Measurements from ENCODE around the gene HEMK1.

Gene HEMK1, protein sequence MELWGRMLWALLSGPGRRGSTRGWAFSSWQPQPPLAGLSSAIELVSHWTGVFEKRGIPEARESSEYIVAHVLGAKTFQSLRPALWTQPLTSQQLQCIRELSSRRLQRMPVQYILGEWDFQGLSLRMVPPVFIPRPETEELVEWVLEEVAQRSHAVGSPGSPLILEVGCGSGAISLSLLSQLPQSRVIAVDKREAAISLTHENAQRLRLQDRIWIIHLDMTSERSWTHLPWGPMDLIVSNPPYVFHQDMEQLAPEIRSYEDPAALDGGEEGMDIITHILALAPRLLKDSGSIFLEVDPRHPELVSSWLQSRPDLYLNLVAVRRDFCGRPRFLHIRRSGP

DNA sequence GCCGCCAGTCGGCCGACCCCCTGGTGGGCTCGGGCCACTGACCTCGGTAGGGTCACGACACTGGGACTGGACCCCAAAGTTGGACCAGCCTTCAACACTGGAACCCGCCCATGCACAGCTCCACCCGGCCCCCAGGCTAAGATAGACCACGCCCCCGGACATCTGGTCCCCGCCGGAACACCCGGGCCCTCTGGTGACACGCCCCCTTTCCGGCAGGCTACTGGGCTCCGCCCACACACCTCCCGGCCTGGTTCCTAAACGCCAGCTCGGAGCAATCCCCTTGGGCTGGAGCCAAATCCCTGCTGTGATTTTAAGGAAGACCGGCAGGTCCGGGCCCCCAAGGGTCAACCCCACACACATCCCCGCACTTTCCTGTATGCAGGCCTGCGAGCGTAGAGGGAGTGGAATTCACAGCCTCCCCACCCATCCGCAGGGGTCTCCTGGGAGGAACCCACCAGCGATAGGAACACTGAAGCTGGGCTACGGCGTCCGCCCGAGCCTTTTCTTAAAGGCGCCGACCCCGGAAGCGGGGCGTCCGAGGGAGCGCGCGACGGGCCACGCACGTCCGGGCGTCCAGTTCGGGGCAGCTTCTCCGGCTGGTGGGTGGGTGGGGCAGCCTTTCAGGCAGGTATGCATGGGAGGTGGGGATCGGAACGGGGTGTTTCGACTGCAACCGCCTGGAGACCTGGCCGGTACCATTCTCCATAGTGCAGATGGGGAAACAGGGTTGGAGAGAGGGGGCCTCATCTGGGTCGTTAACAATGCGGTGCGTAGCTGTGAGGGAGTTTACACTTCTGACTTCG lies at the start of gene HEMK1:
HEMK1 (plus strand) TSS at position 576 of the 803 bp plus-strand sequence. CDS start 1,583 bp downstream, outside the sequence.
- DNase-seq = peak; percentile 94

DNA sequence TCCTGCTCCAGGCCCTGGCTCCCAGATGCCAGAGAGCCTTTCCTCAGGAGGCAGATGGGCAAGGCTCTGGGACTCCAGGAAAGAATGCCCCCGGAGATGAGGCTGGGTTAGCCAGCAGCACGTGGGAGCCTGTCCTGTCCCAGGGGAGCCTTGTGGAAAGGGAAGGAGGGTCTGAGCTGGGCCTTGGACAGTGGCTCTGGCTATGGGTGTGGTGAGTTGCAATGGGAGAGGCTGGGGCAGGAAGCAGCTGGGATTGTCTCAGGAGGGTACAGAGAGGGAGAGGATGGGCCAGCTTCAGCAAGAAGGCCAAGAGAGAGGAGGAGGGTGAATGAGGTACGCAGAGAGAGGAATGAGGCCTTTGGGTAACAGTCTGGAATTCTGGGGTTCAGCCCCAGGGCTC lies 48.5 kb upstream of the HEMK1 start:
- DNase-seq = no peak

DNA sequence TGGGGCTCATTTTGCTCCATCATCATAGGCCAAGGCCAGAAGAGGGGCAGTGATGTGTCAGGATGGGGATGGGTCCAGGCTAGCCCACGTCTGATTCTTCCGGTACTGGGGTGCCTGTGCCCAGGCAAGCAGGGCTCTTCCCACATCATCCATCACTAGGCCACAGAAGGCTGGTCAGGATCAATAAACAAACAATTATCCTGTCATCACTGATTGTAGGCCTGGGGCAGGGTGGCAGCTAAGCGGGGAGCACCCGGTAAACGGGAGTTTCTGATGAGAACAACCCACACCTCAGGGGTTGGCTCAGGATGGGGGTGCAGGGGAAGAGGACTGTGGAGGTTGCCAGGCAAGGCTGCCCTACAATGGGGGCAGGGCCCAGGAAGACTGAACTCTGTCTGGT lies 47.8 kb upstream of the HEMK1 start:
- no peak for DNase-seq

DNA sequence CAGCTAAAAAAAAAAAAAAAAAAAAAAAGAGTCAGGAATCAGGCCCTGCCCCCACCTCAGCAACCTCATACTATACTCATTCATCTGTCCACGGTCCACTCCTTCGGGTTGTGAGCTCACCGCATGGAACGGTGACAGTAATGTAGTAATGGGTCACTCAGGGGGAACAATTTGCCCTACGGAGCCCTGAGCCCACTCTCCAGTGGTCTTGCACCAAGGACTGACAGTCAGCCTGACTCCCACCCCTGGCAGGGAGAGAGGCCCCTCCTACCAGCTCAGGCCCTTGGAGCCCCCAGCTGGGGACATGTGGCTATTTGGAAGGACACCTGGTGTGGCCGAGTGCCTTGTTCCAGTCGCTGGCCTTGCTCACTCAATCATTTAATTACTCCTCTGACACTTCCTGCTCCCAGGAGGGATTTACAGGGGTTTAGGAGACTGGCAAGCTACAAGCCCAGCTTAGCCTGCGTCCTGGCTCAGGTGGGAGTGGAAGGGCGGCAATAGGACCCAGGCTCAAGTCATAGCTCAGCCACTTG lies 46.0 kb upstream of the HEMK1 start:
- no peak for DNase-seq

DNA sequence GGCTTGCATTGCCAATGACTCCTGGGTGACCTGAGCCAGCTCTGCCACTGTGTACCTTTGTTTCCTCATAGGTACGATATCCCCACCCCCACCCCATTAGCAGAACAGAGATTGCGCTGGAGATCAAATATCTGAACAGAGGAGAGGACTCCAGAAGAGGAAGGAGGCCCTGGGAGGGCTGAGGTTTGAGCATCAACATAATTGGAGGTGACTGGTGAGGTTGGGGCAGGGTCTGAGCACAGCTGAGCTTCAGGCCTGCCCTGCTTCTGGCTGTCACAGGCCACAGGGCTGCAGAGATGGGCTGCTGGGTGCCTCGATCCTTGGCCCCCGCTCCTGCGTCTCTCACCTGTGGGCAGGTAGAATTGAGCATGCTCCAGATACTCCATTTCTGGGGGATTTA lies 44.6 kb upstream of the HEMK1 start:
- DNase-seq = no peak

DNA sequence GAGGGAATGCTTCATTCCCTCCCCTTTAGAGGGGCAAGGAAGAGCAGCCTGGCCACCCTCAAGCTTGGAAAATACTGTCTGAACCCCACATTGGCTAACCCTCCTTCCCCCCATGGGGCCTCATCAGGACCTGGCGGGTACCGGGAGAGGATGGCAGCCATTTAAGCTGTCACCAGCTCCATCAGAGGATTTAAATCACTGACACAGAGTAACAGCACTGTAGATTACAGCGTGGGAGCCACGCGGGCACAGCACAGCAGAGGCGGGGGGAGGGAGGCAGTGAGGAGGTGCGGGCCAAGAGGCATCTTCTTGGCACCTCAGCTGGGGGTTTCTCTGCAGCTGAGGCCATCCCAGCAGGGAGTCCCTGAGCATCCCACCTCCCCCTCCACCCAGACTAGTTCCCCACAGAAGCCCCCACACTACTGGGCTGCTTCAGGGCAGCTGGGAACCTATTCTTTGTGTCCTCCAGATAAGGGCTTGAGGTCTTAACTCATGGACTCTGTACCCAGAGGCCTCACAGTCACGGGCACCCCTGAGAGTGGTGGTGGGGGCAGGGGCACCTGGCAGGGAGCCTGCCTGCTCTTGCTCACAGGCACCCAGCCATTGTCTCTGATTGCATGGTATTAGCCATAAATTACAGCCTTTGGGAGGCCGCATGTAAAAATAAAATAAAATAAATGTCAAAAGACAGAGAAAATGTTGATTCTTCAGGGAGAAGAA lies 44.0 kb upstream of the HEMK1 start:
- DNase-seq = no peak

DNA sequence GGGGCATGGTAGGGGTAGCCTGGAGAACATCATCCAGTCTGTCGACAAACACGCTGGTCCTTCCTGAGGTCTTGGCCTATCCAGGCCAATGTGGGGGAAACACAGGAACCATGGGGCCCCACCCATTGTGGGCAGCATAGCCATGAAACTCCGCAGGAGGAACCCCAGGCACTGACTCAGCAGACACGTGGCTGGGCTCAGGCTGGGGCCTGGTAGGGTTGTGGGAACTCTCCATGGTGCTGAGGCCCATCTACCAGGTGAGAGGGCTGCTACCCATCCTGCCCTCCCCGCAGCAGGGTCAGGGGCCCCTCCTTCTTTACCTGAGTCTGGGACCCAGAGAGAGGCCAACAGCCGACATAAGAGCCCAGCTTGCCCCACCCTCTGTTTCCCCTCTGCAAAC lies 43.3 kb upstream of the HEMK1 start:
- DNase-seq = peak; percentile 31

DNA sequence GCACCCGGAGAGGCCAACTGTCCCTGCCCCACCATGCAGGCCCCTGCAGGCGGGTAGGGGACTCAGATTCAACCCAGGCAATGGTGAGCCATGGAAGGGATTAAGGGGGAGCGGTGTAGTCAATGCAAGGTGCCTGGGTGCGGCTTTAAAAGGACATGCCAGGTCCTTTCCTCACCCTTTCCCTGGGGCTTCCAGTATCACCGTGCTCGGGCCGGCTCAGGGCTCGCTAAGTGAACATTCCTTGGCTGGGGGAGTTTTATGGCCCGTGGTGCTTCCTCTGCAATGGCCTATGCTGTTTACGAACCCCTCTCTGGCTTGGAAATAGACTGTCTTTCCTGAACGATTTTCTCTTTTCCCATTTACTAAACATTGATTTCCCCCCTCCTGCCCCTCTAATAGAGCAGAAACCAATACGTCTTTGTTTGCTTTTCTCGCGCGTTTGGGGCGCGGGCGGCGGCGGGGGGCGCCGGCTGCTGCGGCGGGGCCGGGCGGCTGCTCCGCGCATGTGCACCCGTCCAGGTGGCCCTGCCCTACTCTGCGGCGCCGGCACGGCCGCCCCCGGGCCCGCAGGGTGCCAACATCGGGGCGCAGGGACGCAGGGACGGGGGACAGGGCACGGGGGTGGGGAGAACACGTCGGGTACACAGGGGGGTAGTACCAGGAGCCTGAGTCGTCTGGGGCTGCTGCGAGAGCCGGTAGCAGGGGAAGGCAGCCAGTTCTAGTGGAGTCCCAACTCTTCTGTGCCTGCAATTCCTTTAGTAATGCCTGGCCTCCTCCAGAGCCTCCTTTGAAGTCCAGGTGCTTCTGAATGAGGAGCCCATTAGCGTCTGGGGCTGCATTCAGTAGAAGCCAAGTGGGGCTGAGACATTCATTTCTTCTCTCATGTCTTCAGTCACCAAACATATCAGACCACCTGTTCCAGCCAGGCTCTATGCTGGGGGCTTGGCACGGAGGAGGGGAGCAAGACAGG lies 39.0 kb upstream of the HEMK1 start:
- DNase-seq = no peak

DNA sequence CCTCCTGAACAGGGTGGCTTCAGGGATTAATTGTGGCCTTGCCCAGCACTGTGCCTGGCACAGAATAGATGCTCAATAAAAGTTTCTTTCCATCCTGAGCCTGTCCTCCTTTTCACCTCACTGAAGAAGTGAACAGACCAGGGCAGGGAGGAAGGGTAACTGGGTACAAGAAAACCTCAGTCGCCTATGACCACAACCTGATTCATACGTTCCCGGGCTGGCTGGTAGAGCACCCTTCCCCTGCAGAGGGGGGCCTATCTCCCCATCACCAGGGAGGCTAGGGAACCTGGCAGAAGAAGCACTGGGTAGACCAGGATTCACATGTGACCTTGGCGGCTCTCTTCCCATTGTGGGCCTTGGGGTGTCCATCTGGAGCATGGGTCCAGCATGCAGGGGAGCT lies 38.1 kb upstream of the HEMK1 start:
- DNase-seq = no peak

DNA sequence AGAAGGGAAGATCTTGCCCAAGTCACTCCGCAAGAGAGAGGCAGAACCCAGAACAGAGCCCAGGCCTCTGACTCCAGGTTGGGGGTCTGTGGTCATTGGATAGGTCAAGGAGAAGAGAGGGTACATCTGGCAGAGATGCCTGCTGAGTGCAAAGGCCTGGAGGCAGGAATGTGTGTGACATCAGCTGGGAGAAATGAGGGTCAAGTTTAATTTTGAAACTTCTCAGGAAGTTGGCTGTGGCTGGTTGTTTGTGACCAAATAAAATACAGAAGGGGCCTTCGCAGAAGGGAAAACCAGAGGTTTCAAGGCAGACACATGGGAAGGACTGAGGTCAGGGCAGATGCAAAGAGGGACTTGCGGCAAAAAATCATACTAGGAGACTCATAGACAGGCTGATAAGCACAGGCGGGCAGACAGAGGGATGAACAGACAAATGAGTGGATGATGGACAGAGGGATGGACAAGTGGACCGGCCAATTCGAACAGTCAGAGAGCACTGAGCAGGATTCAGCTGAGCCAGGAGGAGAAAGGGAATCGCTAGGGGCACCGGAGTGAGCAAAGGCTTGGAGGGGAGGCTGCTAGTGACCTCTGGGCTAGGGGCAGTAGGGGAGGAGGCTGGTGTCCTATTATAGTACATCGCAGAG lies 37.1 kb upstream of the HEMK1 start:
- no peak for DNase-seq

DNA sequence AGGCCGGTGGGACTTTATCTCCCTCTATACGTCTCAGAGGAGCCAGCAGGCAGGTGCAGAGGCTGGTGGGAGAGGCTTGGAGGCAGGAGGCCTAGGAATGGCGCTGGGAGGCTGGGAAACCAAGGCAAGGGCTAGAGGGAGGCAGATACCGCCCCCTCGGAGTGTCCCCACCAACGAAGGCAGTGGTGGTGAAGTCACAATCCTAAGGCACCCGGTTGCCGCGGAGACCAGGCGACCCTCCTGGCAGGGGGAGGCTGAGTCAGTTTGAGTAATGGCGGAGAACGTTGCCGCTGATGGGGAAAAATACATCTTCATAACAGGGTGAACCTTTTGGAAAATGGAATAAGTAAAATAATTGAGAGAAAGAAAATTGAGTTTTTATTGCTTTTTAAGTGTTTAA lies 36.0 kb upstream of the HEMK1 start:
- DNase-seq = no peak

DNA sequence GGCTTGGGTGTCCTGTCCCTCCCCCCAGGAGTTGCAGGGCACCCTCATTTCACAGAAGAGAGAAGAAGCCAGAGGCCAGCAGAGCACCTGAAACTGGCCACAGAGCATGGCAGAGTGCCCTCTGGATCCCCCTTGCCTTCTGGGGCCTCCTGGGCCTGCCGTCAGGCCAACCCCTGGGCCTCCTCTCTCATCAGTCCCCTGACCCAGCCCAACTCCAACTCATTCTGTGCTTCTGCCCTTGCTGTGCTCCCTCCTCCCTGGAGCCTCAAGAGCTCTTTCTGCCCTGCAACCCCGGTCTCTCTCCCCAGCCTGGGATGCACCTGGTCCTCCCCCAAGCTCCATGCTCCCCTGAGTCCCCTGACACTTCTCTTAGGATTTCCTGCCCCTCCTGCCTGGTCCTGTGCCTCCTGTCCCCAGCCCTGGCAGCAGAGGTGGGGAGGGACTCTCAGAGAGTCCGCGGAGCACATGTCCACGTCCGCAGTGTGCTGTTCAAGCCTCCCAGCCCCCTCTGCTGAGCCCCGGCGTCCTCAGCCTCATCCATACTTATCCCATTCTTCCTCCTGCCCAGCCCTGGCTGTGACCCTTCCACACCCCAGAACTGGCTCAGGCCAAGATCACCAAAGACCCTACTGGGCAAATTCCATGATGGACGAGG lies 35.4 kb upstream of the HEMK1 start:
- DNase-seq = no peak

DNA sequence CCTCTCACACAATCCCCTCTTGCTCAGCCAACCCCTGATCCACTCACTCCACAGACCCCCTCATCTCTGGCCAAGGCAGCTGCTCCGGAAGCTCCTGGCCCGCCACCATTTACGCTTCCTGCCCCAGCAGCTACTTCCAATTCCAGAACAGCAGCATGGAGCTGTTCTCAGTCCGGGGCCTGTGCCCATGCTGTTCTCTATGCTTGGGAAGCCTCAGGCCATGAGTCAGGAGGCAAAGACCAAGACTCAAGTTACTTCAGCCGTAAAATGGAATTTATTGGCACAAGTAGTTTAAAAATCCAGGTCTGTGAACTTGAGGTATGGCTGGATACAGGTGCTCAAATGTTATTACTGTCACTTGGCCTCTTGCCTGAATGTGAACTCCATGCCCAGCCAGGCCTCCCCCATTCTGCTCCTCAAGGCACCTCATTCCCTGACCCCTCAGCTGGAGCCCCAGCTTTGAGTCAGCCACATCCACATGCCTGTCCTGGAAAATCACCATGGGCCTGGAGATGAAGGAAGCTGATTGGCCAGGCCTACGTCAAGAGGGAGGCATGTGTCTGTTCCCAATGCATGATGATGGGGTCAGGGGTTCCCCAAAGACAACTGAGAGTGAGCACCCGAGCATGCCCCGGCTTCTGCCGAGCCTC lies 34.5 kb upstream of the HEMK1 start:
- DNase-seq = no peak

DNA sequence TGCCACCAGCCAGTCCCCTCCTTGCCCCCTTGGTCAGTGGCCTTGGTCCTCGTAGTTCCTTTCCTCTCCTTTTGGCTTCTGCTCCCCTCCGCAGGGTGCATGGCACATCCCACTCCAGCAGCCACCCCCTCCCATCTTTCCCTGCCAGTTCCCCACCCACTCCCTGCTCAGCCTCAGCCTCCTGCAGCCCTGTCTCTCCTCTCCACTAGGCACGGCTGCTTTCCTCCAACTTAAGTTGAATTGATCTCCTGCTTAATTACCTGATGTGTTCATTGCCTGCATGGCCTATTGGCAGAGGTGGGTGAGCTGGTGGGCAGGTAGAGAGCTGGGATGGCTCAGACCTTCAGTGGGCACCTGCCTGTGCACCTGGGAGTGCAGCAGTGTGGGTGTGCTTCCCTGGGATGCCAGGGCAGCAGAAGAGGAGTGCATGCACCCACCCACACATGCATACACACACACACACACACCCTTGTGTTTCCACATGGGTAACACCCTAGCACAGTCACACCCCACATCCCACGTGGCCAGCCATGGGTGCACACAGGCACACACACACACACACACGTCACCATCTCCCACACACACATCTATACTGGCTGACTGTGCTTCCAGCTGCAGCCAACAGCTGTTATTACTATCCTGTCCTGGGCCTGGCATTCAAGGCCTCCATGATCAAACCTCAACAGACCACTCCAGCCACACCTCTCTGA lies 32.7 kb upstream of the HEMK1 start:
- no peak for DNase-seq

DNA sequence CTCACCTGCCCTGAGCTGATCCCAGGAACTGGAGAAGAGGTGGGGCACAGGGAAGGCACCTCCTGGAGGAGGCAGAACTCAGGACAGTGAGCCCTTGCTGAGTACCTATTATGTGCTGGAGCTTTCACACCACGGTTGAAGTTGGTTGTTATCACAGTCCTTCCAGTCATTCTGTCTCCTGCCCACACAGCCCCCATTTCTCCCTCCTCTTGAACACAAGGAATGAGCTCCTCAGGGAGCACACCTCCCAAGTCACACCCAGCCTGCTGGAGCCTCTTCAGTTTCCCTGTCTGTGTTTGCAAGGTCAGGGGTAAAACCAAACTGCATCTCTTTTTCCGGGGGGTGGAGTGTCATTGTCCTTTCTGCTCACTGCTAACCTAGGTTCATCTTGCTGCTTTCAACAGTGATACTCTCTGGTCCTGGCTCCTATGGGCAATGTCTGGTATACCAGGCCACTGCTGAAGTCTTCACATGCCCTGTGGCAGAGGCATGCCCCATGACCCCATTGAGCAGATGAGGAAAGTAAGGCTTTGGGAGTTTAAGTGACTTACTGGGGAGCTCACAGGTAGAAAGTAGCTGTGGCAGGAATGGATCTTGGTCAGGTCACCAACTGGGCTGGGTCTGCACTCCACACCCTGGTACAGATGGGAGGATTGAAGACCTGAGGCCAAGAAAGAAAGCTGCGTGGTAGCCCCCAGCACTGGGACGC lies 31.7 kb upstream of the HEMK1 start:
- DNase-seq = no peak

DNA sequence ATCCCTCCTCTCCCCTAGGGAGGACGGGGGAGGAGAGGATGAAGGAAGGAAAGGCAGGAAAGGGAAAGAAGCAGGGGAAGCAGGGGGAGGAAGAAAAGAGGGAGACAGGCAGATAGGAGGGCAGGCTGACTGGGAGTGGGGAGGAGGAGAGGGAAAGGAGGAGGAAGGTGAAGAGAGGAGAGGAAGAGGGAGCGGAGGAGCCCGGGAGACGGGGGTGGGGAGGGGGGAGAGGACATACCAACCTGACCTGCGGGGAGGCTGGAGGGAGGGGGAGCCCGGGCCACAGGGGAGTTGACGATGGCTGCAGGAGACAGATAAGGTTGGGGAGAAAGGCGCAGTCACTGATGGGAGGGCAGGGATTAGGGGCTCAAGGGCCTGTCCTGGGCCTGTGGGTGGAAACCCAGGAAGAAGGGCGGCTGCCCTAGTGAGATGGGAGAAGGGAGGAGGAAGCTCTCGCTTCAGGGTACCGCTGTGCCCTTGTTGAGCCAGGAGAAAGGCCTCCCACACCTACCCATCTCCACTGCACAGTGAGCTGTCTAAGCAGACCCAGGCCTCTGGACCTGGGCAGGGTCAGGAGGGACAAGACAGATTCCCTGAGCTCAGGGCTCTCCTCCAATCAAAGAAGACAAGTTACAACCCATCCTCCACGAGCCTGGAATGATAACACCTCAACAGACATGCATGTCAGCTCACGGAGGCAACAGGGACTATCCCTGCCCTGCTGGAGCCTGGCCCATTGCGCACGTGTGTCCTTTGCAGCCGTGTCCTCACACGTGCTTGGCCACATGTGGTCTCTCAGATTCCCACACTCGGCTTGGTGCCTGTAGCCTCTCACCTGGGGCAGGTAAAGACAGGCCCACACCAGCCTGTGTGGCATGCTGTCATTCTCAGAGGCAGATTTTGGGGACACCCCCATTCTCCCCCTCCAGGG lies 29.7 kb upstream of the HEMK1 start:
- DNase-seq = no peak

DNA sequence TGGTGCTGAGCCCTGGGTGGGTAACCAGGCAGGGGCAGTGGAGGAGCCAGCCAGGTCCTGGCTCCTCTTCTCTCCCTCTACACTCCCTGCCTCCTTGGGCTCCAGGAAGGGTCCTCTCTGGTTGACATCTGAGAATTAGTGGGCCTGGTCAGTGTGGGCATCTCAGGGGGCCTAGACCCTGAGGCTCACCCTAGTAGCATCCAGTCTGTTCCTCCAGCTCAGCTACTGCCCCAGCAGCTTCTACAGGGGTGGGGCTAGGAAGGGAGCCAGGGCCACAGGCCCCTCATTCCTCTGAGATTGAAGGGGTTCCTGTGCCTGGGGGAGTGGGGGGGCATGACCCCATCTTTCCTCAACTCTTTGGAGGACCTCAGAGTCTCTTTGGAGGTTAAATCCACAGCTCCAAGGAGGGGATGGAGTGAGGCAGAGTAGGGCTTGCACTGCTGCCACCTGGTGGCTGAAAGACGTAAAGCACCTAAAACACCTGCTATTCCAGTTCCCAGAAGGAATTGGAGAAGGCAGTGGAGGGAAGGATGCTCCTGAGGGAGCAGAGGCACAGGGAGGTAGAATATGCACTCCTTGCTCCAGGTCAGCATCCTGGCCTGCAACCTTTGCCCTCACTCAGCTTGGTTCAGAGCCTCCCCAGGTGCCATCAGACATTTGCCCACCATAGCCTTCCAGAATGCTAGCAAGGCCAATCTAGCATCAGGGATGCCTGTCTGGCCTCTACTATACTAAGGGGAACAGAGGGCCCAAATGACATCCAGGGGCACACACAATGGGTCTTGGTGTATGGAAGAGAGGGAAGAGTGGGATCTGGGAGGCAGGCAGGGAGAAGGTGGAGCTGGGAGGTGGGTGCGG lies 26.9 kb upstream of the HEMK1 start:
- DNase-seq = peak; percentile 33
